ENCODE results near the gene GIGYF1. TPM values are rescaled to one million over a fixed set of nuclear protein-coding genes. Genes with fewer than 3 reads are reported as not detected.
A peak's percentile ranks its signal among the peaks of the same experiment; 100 is the strongest.

GIGYF1 gene
- total and polyA plus RNA-seq, 2 of the 13 experiments (the other 11 are each of a cell fraction or from before 2014, with no cell fraction given), result 7.6 to 16.1 TPM

- TF ChIP-seq ZFAT (CRISPR knock-in tag; conservative IDR thresholded peaks at IDR 0.05) (no peak), CHCHD3 (CRISPR knock-in tag; IDR thresholded peaks at IDR 0.05) (no peak), MAFG (CRISPR knock-in tag; IDR thresholded peaks at IDR 0.05) (no peak), HNF4G (IDR thresholded peaks at IDR 0.05; ENCODE audit: borderline replicate concordance, low read depth, low read length) (no peak), HNF4G (CRISPR knock-in tag; IDR thresholded peaks at IDR 0.05; ENCODE audit: borderline replicate concordance, low read depth) (no peak), SIN3A (IDR thresholded peaks at IDR 0.05; ENCODE audit: borderline replicate concordance, low read depth, low read length) (no peak), GZF1 (CRISPR knock-in tag; IDR thresholded peaks at IDR 0.05) (peak; percentile 46; the same call in 1 of the 2 replicates), ZNF550 (CRISPR knock-in tag; IDR thresholded peaks at IDR 0.05; ENCODE audit: borderline replicate concordance) (0 out of 2 replicates have a peak, but pooled peaks have one; percentile 57), ZNF530 (CRISPR knock-in tag; IDR thresholded peaks at IDR 0.05; ENCODE audit: low read depth) (no peak), BHLHE40 (IDR thresholded peaks at IDR 0.05; ENCODE audit: low read length) (no peak), JUN (CRISPR knock-in tag; IDR thresholded peaks at IDR 0.05) (no peak), SALL1 (CRISPR knock-in tag; IDR thresholded peaks at IDR 0.05) (peak; percentile 55), ZNF30 (CRISPR knock-in tag; IDR thresholded peaks at IDR 0.05) (no peak), HCFC1 (IDR thresholded peaks at IDR 0.05; ENCODE audit: low read depth, low read length) (no peak), ZNF546 (CRISPR knock-in tag; conservative IDR thresholded peaks at IDR 0.05) (no peak), ZNF816 (CRISPR knock-in tag; IDR thresholded peaks at IDR 0.05; ENCODE audit: borderline replicate concordance) (peak; percentile 43; the same call in 1 of the 2 replicates), RORA (CRISPR knock-in tag; IDR thresholded peaks at IDR 0.05) (no peak), MAFK (conservative IDR thresholded peaks at IDR 0.05 in 1 of 2, IDR thresholded peaks at IDR 0.05 in 1 of 2; ENCODE audit: low read length in 2 of 2) (no peak), RBM39 (IDR thresholded peaks at IDR 0.05; ENCODE audit: low read depth, low read length, poor library complexity, severe bottlenecking) (no peak), ZNF619 (CRISPR knock-in tag; IDR thresholded peaks at IDR 0.05) (no peak), ZNF160 (CRISPR knock-in tag; IDR thresholded peaks at IDR 0.05) (no peak), ZKSCAN8 (CRISPR knock-in tag; IDR thresholded peaks at IDR 0.05; ENCODE audit: borderline replicate concordance) (no peak), U2AF2 (IDR thresholded peaks at IDR 0.05; ENCODE audit: low read depth, low read length) (no peak), ZNF430 (CRISPR knock-in tag; IDR thresholded peaks at IDR 0.05) (no peak), ATF6 (CRISPR knock-in tag; conservative IDR thresholded peaks at IDR 0.05) (no peak)
- TF ChIP-seq, protein P1, sequence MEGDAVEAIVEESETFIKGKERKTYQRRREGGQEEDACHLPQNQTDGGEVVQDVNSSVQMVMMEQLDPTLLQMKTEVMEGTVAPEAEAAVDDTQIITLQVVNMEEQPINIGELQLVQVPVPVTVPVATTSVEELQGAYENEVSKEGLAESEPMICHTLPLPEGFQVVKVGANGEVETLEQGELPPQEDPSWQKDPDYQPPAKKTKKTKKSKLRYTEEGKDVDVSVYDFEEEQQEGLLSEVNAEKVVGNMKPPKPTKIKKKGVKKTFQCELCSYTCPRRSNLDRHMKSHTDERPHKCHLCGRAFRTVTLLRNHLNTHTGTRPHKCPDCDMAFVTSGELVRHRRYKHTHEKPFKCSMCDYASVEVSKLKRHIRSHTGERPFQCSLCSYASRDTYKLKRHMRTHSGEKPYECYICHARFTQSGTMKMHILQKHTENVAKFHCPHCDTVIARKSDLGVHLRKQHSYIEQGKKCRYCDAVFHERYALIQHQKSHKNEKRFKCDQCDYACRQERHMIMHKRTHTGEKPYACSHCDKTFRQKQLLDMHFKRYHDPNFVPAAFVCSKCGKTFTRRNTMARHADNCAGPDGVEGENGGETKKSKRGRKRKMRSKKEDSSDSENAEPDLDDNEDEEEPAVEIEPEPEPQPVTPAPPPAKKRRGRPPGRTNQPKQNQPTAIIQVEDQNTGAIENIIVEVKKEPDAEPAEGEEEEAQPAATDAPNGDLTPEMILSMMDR (CRISPR knock-in tag; IDR thresholded peaks at IDR 0.05), result no peak
- TF ChIP-seq, protein P2, sequence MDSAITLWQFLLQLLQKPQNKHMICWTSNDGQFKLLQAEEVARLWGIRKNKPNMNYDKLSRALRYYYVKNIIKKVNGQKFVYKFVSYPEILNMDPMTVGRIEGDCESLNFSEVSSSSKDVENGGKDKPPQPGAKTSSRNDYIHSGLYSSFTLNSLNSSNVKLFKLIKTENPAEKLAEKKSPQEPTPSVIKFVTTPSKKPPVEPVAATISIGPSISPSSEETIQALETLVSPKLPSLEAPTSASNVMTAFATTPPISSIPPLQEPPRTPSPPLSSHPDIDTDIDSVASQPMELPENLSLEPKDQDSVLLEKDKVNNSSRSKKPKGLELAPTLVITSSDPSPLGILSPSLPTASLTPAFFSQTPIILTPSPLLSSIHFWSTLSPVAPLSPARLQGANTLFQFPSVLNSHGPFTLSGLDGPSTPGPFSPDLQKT (CRISPR knock-in tag; IDR thresholded peaks at IDR 0.05; ENCODE audit: borderline replicate concordance), result no peak
Observed at GRCh38 chr7:100720671-100721504, 26.8 kb upstream of the GIGYF1 start (continued).

All from HepG2 (cell line).